Smooth muscle cell (in vitro differentiated cells): ENCODE results near the gene SLC5A3. TPM values are rescaled to one million over a fixed set of nuclear protein-coding genes. Genes with fewer than 3 reads are reported as not detected.

Experiments used
- DNase-seq: peaks from one replicate; lab custom pipeline; 2025; ENCODE audit not compliant: unreplicated experiment; lab: John Stamatoyannopoulos, UW
- H2AFZ ChIP-seq: fragments of 200-600 bp; sonication (generic); 2 replicates; pipeline ENCODE4 v1.6.0; 2016; ENCODE audit warnings: antibody characterized with exemption, low read depth, mild to moderate bottlenecking
- H3F3A ChIP-seq: fragments of 200-600 bp; sonication (generic); 2 replicates; pipeline ENCODE4 v1.6.0; 2017; ENCODE audit warnings: antibody characterized with exemption, low read depth
- H3K27ac ChIP-seq: fragments of 200-600 bp; sonication (generic); 2 replicates; pipeline ENCODE4 v1.5.1; 2016; ENCODE audit warnings: low read depth, mild to moderate bottlenecking
- H3K27me3 ChIP-seq: fragments of 200-600 bp; sonication (generic); 2 replicates; pipeline ENCODE4 v1.6.1; 2016; ENCODE audit warnings: low read depth, mild to moderate bottlenecking
- H3K36me3 ChIP-seq: fragments of 200-600 bp; sonication (generic); 2 replicates; pipeline ENCODE4 v1.5.1; 2016; ENCODE audit warnings: low read depth
- H3K4me1 ChIP-seq: fragments of 200-600 bp; sonication (generic); 2 replicates; pipeline ENCODE4 v1.5.1; 2016; ENCODE audit warnings: low read depth
- H3K4me2 ChIP-seq: fragments of 200-600 bp; sonication (generic); 2 replicates; pipeline ENCODE4 v1.6.0; 2016; ENCODE audit warnings: mild to moderate bottlenecking
- H3K4me3 ChIP-seq: fragments of 200-600 bp; sonication (generic); 2 replicates; pipeline ENCODE4 v1.5.1; 2016; ENCODE audit warnings: mild to moderate bottlenecking
- H3K79me2 ChIP-seq: fragments of 200-600 bp; sonication (generic); 2 replicates; pipeline ENCODE4 v1.6.0; 2016; ENCODE audit warnings: low read depth, mild to moderate bottlenecking
- H3K9ac ChIP-seq: fragments of 200-600 bp; sonication (generic); 2 replicates; pipeline ENCODE4 v1.6.0; 2016; ENCODE audit warnings: low read depth
- H3K9me3 ChIP-seq: fragments of 200-600 bp; sonication (generic); replicated peaks from 2 replicates; pipeline ENCODE4 v1.5.1; 2016; ENCODE audit warnings: low read depth
- H4K20me1 ChIP-seq: fragments of 200-600 bp; sonication (generic); 2 replicates; pipeline ENCODE4 v1.6.0; 2016; ENCODE audit warnings: low read depth
- CTCF ChIP-seq: fragments of 200-600 bp; sonication (generic); IDR thresholded peaks from 2 replicates; pipeline ENCODE4 v1.5.1; 2017; ENCODE audit warnings: borderline replicate concordance, mild to moderate bottlenecking, antibody characterized with exemption; ENCODE audit not compliant: insufficient read depth, poor library complexity, severe bottlenecking
- WGBS: methylation state at CpG from one replicate; pipeline ENCODE4 v1.1.7; 2016; ENCODE audit warnings: low lambda C conversion rate; 5-methylcytosine and 5-hydroxymethylcytosine counted together
- polyA plus RNA-seq: library from polyadenylated mRNA; unstranded; fragments of >200 nt; fragmentation: Nextera tagmentation; extraction: Ambion mirVana; gene quantifications from 2 replicates; pipeline ENCODE4 v1.2.1, GENCODE V29; 2016
- total RNA-seq: library from RNA; depleted of rRNA; stranded (reverse); fragments of >200 nt; gene quantifications from 2 replicates; pipeline ENCODE4 v1.2.3, GENCODE V29; 2014

SLC5A3 gene
- total and polyA plus RNA-seq, 2 experiments from 2014 or later, result 2.0 to 24.6 TPM

- no peak for TF ChIP-seq CTCF
- H3K27ac ChIP-seq, result no peak overlapping the region
- H3K4me2 ChIP-seq, result no peak overlapping the region
- no peaks in the 10 kb centered on the region for H3K27me3 ChIP-seq
- no peaks in the 10 kb centered on the region for H3K4me1 ChIP-seq
- no peaks in the 10 kb centered on the region for H3K36me3 ChIP-seq
- no peaks in the 10 kb centered on the region for H3K9me3 ChIP-seq
- DNase-seq, result no peak
- H4K20me1 ChIP-seq, result peaks cover 98% of the 10 kb centered on the region
- H3K9ac ChIP-seq, result no peak overlapping the region
- H3K79me2 ChIP-seq, result peaks cover 80% of the 10 kb centered on the region
- H3F3A ChIP-seq, result no peaks in the 10 kb centered on the region
- WGBS, result 90% methylated on average over 3 of the region's 4 CpGs
- no peak overlapping the region for H3K4me3 ChIP-seq
- no peak overlapping the region for H2AFZ ChIP-seq
Measured at GRCh38 chr21:34091032-34091431, 17.7 kb downstream of the SLC5A3 start.

GRCh38 chr21:34091607-34092006, 18.2 kb downstream of the SLC5A3 start:
- H2AFZ ChIP-seq, result no peak overlapping the region
- no peak overlapping the region for H3K27ac ChIP-seq
- H3K27me3 ChIP-seq, result no peaks in the 10 kb centered on the region
- H3K79me2 ChIP-seq, result peaks cover 79% of the 10 kb centered on the region
- H3K4me2 ChIP-seq, result no peak overlapping the region
- H3K4me1 ChIP-seq, result no peaks in the 10 kb centered on the region
- no peaks in the 10 kb centered on the region for H3K36me3 ChIP-seq
- TF ChIP-seq CTCF, result peak; percentile 22
- H3K9ac ChIP-seq, result no peak overlapping the region
- H4K20me1 ChIP-seq, result peaks cover 98% of the 10 kb centered on the region
- no peaks in the 10 kb centered on the region for H3K9me3 ChIP-seq
- 98% methylated on average over 2 of the region's 2 CpGs for WGBS
- no peaks in the 10 kb centered on the region for H3F3A ChIP-seq
- DNase-seq, result no peak
- H3K4me3 ChIP-seq, result no peak overlapping the region

- H3K4me3 ChIP-seq, result no peak overlapping the region
- H4K20me1 ChIP-seq, result peaks cover 98% of the 10 kb centered on the region
Measured at GRCh38 chr21:34092262-34092921, 19.0 kb downstream of the SLC5A3 start.

More at GRCh38 chr21:34092262-34092921, 19.0 kb downstream of the SLC5A3 start:
- Histone ChIP-seq H3K36me3 (no peaks in the 10 kb centered on the region), H3F3A (no peaks in the 10 kb centered on the region), H3K27ac (no peak overlapping the region), H3K4me1 (no peaks in the 10 kb centered on the region), H3K79me2 (peaks cover 84% of the 10 kb centered on the region), H3K27me3 (no peaks in the 10 kb centered on the region), H3K9ac (no peak overlapping the region), H2AFZ (no peak overlapping the region), H3K9me3 (no peaks in the 10 kb centered on the region), H3K4me2 (no peak overlapping the region)
- no peak for TF ChIP-seq CTCF
- WGBS, result 66% methylated on average over 6 of the region's 6 CpGs
- DNase-seq, result no peak
